ENCODE measurements around the gene RPS17. TPM values are rescaled to one million over a fixed set of nuclear protein-coding genes. Genes with fewer than 3 reads are reported as not detected.

RPS17 gene
- total RNA-seq, 1 experiment from 2014 or later, result 1,992 TPM

DNA sequence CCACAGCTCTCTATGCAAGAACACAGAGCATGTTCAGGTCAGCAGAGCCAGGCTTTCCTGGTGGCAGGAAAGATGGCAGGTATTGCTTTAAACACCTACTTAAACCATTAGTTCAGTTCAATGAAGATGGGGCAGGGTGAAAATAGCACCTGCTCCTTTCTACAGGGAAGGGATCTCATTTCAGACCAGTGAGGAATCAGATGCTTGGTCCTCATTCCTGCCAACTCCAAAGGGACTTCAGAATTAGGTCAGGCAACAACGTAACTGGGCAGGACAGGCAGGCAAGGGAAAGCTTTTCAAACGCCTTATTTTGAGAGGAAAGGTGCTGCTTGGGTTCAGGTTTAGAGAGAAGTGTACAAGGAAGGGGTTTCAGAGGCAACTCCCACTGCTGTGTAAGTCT, 12.6 kb upstream of the RPS17 start:
- H3K4me1 ChIP-seq, result no peaks in the 10 kb centered on the region
- H3K9me3 ChIP-seq, result no peaks in the 10 kb centered on the region
- no peaks in the 10 kb centered on the region for H3K27me3 ChIP-seq (replicated peaks; ENCODE audit: control insufficient read depth, insufficient read depth, low read length)
- no TSS peak for BruUV-seq (replicated peaks)
- TF ChIP-seq, protein P1, sequence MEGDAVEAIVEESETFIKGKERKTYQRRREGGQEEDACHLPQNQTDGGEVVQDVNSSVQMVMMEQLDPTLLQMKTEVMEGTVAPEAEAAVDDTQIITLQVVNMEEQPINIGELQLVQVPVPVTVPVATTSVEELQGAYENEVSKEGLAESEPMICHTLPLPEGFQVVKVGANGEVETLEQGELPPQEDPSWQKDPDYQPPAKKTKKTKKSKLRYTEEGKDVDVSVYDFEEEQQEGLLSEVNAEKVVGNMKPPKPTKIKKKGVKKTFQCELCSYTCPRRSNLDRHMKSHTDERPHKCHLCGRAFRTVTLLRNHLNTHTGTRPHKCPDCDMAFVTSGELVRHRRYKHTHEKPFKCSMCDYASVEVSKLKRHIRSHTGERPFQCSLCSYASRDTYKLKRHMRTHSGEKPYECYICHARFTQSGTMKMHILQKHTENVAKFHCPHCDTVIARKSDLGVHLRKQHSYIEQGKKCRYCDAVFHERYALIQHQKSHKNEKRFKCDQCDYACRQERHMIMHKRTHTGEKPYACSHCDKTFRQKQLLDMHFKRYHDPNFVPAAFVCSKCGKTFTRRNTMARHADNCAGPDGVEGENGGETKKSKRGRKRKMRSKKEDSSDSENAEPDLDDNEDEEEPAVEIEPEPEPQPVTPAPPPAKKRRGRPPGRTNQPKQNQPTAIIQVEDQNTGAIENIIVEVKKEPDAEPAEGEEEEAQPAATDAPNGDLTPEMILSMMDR (IDR thresholded peaks at IDR 0.05; ENCODE audit: insufficient read depth in 1 of 2, low read depth in 1 of 2, low read length in 1 of 2, severe bottlenecking in 1 of 2, unreplicated experiment in 1 of 2), result no peak
- no peak for DNase-seq
- Mint-ChIP-seq H3K9me3 (ENCODE audit: unreplicated experiment) (no peaks in the 10 kb centered on the region), H3K27me3 (ENCODE audit: insufficient read depth, unreplicated experiment) (no peaks in the 10 kb centered on the region), H3K4me3 (ENCODE audit: unreplicated experiment) (no peak overlapping the region), H3K36me3 (ENCODE audit: insufficient read depth, unreplicated experiment) (no peaks in the 10 kb centered on the region), H3K27ac (ENCODE audit: unreplicated experiment) (no peak overlapping the region), H3K4me1 (ENCODE audit: low read depth, unreplicated experiment) (no peaks in the 10 kb centered on the region)
- intact Hi-C loops (cut with micrococcal nuclease; ENCODE audit: unreplicated experiment), result no loop called here
- ChIA-PET POLR2A (no interaction called here), CTCF (no interaction called here)
- H3K36me3 ChIP-seq (ENCODE audit: control insufficient read depth, insufficient read depth, low read length), result no peaks in the 10 kb centered on the region
- no peak overlapping the region for H3K4me3 ChIP-seq (ENCODE audit: low read depth, low read length)

DNA sequence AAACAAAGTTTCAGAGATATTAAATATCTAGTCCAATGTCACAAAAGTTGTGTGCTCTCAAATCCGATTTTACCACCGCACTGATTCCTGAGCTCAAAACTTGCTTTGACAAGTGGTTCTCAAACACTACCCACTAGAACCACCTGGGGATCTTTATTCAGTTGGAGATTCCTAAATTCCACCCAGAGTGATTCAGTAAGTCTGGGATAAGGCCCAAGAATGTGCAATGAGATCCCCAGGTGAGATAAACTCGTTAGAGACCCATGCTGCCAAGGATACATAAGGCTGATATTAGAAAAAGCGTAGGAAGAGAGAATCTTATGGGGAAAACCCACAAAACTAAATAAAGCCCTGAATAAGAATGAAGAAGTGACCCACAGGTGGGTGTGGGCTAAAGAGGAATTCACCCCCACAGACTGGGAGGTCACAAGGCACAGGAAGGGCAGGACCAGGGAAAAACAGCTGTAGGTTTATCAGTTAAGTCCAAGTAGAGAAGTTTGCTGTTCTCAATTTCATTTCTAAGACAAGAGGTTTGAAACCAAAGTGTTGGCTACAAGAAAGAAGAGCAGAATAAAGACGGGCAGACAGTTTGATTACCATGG, 11.5 kb upstream of the RPS17 start:
- Mint-ChIP-seq H3K4me3 (ENCODE audit: unreplicated experiment) (no peak overlapping the region), H3K36me3 (ENCODE audit: insufficient read depth, unreplicated experiment) (no peaks in the 10 kb centered on the region), H3K9me3 (ENCODE audit: unreplicated experiment) (no peaks in the 10 kb centered on the region), H3K27me3 (ENCODE audit: insufficient read depth, unreplicated experiment) (no peaks in the 10 kb centered on the region), H3K4me1 (ENCODE audit: low read depth, unreplicated experiment) (no peaks in the 10 kb centered on the region), H3K27ac (ENCODE audit: unreplicated experiment) (no peak overlapping the region)
- TF ChIP-seq, protein P1 (IDR thresholded peaks at IDR 0.05; ENCODE audit: insufficient read depth in 1 of 2, low read depth in 1 of 2, low read length in 1 of 2, severe bottlenecking in 1 of 2, unreplicated experiment in 1 of 2), result no peak
- ChIA-PET CTCF (no interaction called here), POLR2A (no interaction called here)
- no peaks in the 10 kb centered on the region for H3K9me3 ChIP-seq
- no peak for DNase-seq
- H3K4me1 ChIP-seq, result no peaks in the 10 kb centered on the region
- BruUV-seq (replicated peaks), result no TSS peak
- H3K27me3 ChIP-seq (replicated peaks; ENCODE audit: control insufficient read depth, insufficient read depth, low read length), result no peaks in the 10 kb centered on the region
- no peak overlapping the region for H3K4me3 ChIP-seq (ENCODE audit: low read depth, low read length)
- H3K36me3 ChIP-seq (ENCODE audit: control insufficient read depth, insufficient read depth, low read length), result no peaks in the 10 kb centered on the region
- intact Hi-C loops (cut with micrococcal nuclease; ENCODE audit: unreplicated experiment), result no loop called here

DNA sequence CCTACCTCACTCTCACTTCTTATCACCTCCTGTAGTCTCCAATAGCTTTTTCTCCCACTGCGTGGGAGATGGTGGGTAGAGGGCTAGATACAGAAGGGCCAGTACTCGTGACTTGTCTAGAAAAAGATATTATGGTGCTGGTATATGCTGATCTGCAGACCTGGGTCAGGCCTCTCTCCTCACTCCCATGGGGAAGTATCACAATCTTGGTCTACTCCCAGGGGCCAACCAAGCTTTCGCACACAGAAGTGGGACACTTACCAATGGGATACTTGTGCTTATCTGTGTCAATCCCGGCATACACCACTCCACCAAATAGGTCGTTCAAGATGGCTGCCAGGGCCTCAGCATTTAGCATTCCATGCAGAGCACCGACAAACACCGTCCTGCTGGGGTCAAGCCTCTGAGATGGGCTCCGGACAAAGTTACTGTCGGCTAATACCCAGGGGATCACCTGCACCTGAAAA, 9.0 kb upstream of the RPS17 start:
- no TSS peak for BruUV-seq (replicated peaks)
- TF ChIP-seq, protein P1 (IDR thresholded peaks at IDR 0.05; ENCODE audit: insufficient read depth in 1 of 2, low read depth in 1 of 2, low read length in 1 of 2, severe bottlenecking in 1 of 2, unreplicated experiment in 1 of 2), result no peak
- H3K9me3 Mint-ChIP-seq (ENCODE audit: unreplicated experiment), result no peaks in the 10 kb centered on the region

More for the DNA sequence above, 9.0 kb upstream of the RPS17 start:
- Histone ChIP-seq H3K4me3 (ENCODE audit: low read depth, low read length) (no peak overlapping the region), H3K27me3 (replicated peaks; ENCODE audit: control insufficient read depth, insufficient read depth, low read length) (no peaks in the 10 kb centered on the region), H3K4me1 (no peaks in the 10 kb centered on the region), H3K9me3 (no peaks in the 10 kb centered on the region), H3K36me3 (ENCODE audit: control insufficient read depth, insufficient read depth, low read length) (no peaks in the 10 kb centered on the region)
- H3K27me3 Mint-ChIP-seq (ENCODE audit: insufficient read depth, unreplicated experiment), result no peaks in the 10 kb centered on the region
- intact Hi-C loops (cut with micrococcal nuclease; ENCODE audit: unreplicated experiment), result no loop called here
- no peaks in the 10 kb centered on the region for H3K4me1 Mint-ChIP-seq (ENCODE audit: low read depth, unreplicated experiment)
- CTCF ChIA-PET, result no interaction called here
- no peaks in the 10 kb centered on the region for H3K36me3 Mint-ChIP-seq (ENCODE audit: insufficient read depth, unreplicated experiment)
- no peak for DNase-seq
- POLR2A ChIA-PET, result interaction anchor here (0.6 kb wide), 1 partner anchor 289 kb away, joined by 5 read pairs; no protein-coding TSS in a partner anchor
- H3K27ac Mint-ChIP-seq (ENCODE audit: unreplicated experiment), result no peak overlapping the region
- no peak overlapping the region for H3K4me3 Mint-ChIP-seq (ENCODE audit: unreplicated experiment)
